OCI-LY1 (cell line): Measurements from ENCODE around the gene VWA2.
"Not testable (repeated sequence)": the region's sequence is repeated elsewhere in the genome, so short reads cannot be mapped to it uniquely, and the experiment has no call there.

ENCODE experiments used
- CTCF ChIP-seq: fragments of 200-600 bp; sonication (generic), shearing (Covaris generic); IDR thresholded peaks from 2 replicates; pipeline ENCODE4 v1.5.1; 2017; ENCODE audit warnings: mild to moderate bottlenecking, antibody characterized with exemption, low read length, moderate library complexity, mixed read lengths
- EZH2 ChIP-seq: fragments of 200-600 bp; sonication (generic), shearing (Covaris generic); IDR thresholded peaks from 2 replicates; pipeline ENCODE4 v1.8.0; 2017; ENCODE audit warnings: borderline replicate concordance, mixed run types, mild to moderate bottlenecking, antibody characterized with exemption, low read length, moderate library complexity, mixed read lengths

GRCh38 chr10:114333441-114333840 lies 94.4 kb downstream of the VWA2 start:
- not testable (repeated sequence) for TF ChIP-seq EZH2, CTCF
